ENCODE results near the gene HIP1. TPM values are rescaled to one million over a fixed set of nuclear protein-coding genes. Genes with fewer than 3 reads are reported as not detected.

HIP1 gene
- total RNA-seq, 1 donor from 2014 or later: 12.4 TPM

GRCh38 chr7:75716992-75717626 is 21.6 kb downstream of the HIP1 start:
- Histone ChIP-seq H3K4me3 (ENCODE audit: low read depth, low read length) (no peak overlapping the region), H3K36me3 (ENCODE audit: control insufficient read depth, insufficient read depth, low read length) (no peaks in the 10 kb centered on the region), H3K27me3 (ENCODE audit: control insufficient read depth, insufficient read depth, low read length) (no peaks in the 10 kb centered on the region)
- no peak for DNase-seq (ENCODE audit: low read depth)
- TF ChIP-seq CTCF (IDR thresholded peaks at IDR 0.05; ENCODE audit: insufficient read depth, low read length, poor library complexity, severe bottlenecking): no peak

- no peak overlapping the region for H3K4me3 ChIP-seq (ENCODE audit: low read depth, low read length)
- H3K27me3 ChIP-seq (ENCODE audit: control insufficient read depth, insufficient read depth, low read length): no peaks in the 10 kb centered on the region
- DNase-seq (ENCODE audit: low read depth): no peak
- no peak for TF ChIP-seq CTCF (IDR thresholded peaks at IDR 0.05; ENCODE audit: insufficient read depth, low read length, poor library complexity, severe bottlenecking)
- H3K36me3 ChIP-seq (ENCODE audit: control insufficient read depth, insufficient read depth, low read length): no peaks in the 10 kb centered on the region
Measured at GRCh38 chr7:75715864-75716263, 22.9 kb downstream of the HIP1 start.

GRCh38 chr7:75712517-75713361 is 26.0 kb downstream of the HIP1 start:
- Histone ChIP-seq H3K27me3 (ENCODE audit: control insufficient read depth, insufficient read depth, low read length) (no peaks in the 10 kb centered on the region), H3K4me3 (ENCODE audit: low read depth, low read length) (no peak overlapping the region), H3K36me3 (ENCODE audit: control insufficient read depth, insufficient read depth, low read length) (no peaks in the 10 kb centered on the region)
- DNase-seq (ENCODE audit: low read depth): no peak
- no peak for TF ChIP-seq CTCF (IDR thresholded peaks at IDR 0.05; ENCODE audit: insufficient read depth, low read length, poor library complexity, severe bottlenecking)

- Histone ChIP-seq H3K27me3 (ENCODE audit: control insufficient read depth, insufficient read depth, low read length) (no peaks in the 10 kb centered on the region), H3K4me3 (ENCODE audit: low read depth, low read length) (no peak overlapping the region), H3K36me3 (ENCODE audit: control insufficient read depth, insufficient read depth, low read length) (no peaks in the 10 kb centered on the region)
- no peak for TF ChIP-seq CTCF (IDR thresholded peaks at IDR 0.05; ENCODE audit: insufficient read depth, low read length, poor library complexity, severe bottlenecking)
- no peak for DNase-seq (ENCODE audit: low read depth)
Measured at GRCh38 chr7:75711656-75712514, 26.9 kb downstream of the HIP1 start.

GRCh38 chr7:75711076-75711475 is 27.7 kb downstream of the HIP1 start:
- no peak for TF ChIP-seq CTCF (IDR thresholded peaks at IDR 0.05; ENCODE audit: insufficient read depth, low read length, poor library complexity, severe bottlenecking)
- H3K36me3 ChIP-seq (ENCODE audit: control insufficient read depth, insufficient read depth, low read length): no peaks in the 10 kb centered on the region
- H3K27me3 ChIP-seq (ENCODE audit: control insufficient read depth, insufficient read depth, low read length): no peaks in the 10 kb centered on the region
- no peak for DNase-seq (ENCODE audit: low read depth)
- no peak overlapping the region for H3K4me3 ChIP-seq (ENCODE audit: low read depth, low read length)

All from kidney epithelial cell (primary cell).